Erythroblast (primary cell): ENCODE measurements around the gene POLDIP2.

Experiments used
- DNase-seq, 2 experiments: peaks; one replicate each; lab custom pipeline; 2025; lab: John Stamatoyannopoulos, UW
- GATA1 ChIP-seq: IDR thresholded peaks from 2 replicates; pipeline ENCODE4 v1.6.1; 2011; ENCODE audit warnings: low read depth, mild to moderate bottlenecking, control low read depth, low read length, moderate library complexity
- POLR2A ChIP-seq: IDR thresholded peaks from 2 replicates; pipeline ENCODE4 v1.6.1; 2011; ENCODE audit warnings: mild to moderate bottlenecking, low read length

Gene POLDIP2

GRCh38 chr17:28357061-28357900 lies at the start of gene POLDIP2:
POLDIP2 (minus strand) TSS chr17:28357527; CDS start chr17:28357448, 79 bp downstream.
- peak; percentile 97 to 98 for DNase-seq
- peak; percentile 96 for TF ChIP-seq POLR2A
- TF ChIP-seq GATA1, result no peak

DNA sequence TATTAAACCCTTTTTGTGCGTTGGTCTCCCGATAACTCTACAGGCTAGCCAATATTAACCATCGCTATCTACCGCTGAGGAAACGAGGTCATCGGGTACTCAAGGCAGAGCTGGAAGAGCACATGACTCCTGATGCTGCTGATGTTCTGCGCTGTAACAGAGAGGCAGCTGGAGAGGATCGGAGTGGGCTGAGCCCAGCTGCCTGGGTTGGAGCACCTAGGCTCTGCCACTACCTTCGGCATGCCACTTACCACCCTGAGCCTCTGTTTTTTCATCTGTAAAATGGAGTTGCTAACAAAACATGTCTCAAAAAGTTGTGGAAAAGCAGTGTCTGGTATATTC lies 49.1 kb upstream of the POLDIP2 start:
- peak in 1 of 2 experiments; percentile 30 for DNase-seq
- no peak for TF ChIP-seq GATA1

DNA sequence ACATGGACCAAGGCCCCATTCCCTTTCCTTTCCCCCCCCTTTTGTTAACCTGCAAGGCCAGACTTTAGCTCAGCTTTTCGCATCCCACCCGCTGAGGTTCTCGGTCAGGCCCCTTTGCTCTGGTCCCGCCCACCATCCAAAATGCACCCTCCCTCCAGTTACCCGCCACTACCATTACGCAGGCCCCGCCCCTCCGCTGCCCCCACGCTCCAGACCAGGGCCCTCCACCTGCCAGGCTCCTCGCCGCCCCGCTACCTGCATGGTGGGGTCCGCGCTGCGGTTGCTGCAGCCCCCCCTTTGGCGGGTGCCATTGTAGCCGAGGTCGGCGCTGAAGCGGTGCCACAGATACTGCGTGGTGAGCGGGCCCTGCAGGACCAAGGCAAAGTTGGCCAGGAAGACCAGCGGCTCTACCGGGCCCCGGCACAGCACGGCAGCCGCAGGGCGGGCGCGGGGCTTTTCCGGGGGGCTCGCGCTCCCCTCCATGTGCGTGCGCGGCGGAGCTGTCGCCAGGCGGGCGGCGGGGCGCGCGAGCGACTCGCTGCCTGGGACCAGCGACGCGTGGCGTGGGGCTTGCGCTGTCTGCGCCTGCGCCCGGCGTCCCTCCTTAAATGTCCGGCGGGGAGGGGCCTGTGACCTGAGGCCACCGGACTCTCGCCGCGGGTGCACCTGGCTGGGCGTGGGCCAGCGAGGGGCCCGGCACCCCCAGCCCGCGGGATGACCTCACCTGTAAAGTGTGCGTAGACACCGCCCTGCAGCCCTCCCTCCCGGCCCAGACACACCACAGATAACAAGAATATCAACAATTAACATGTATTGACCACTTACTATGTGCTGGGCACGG lies 48.5 kb upstream of the POLDIP2 start, which contains the start of gene SLC46A1:
Gene SLC46A1, minus strand, starts transcription at position 581 of the 841 bp plus-strand sequence. Its CDS starts 98 bp downstream, at position 483.
- TF ChIP-seq POLR2A (no peak), GATA1 (no peak)
- DNase-seq, result peak; percentile 36 to 46

GRCh38 chr17:28404812-28405570 lies 47.7 kb upstream of the POLDIP2 start:
- TF ChIP-seq GATA1 (no peak), POLR2A (no peak)
- no peak for DNase-seq

- DNase-seq, result no peak
- TF ChIP-seq POLR2A, result no peak
- TF ChIP-seq GATA1, result no peak
Observed at GRCh38 chr17:28404461-28404811, 47.1 kb upstream of the POLDIP2 start.

DNA sequence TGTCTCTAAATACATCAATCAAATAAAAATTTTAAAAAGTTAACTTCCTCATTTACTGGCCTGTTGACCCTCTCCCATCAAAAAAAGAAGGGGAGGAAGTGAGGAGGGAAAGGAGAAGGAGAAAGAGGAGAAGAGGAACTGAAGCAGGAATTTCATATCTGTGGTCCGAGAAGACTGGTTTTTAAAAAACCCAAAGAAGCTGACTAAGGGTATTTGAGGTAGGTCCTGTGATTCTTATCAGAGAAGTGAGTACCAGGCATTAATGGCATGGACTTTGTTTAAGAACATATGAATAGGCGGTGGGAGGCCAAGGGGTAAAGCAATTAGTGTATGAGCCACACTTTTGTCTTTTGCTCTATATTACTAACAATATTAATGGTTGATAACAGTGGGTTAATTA lies 46.7 kb upstream of the POLDIP2 start:
- DNase-seq, result no peak
- no peak for TF ChIP-seq POLR2A

GRCh38 chr17:28402844-28403243 lies 45.5 kb upstream of the POLDIP2 start:
- no peak for TF ChIP-seq GATA1
- TF ChIP-seq POLR2A, result no peak
- no peak for DNase-seq

- no peak for TF ChIP-seq POLR2A
- TF ChIP-seq GATA1, result no peak
Observed at GRCh38 chr17:28402224-28402630, 44.9 kb upstream of the POLDIP2 start.

DNA sequence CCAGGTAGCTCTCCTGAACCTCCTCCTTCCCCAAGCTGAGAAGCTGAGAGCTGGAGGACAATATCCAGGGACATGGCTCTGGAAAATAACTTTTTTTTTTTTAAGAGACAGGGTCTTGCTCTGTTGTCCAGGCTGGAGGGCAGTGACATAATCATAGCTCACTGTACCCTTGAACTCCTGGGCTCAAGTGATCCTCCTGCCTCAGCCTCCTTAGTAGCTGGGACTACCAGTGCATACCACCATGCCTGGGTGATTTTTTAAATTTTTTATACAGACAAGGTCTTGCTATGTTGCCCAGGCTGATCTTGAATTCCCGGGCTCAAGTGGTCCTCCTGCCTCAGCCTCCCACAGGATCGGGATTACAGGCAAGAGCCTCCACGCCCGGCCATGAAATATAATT lies 42.5 kb upstream of the POLDIP2 start:
- DNase-seq, result no peak
- TF ChIP-seq POLR2A (no peak), GATA1 (no peak)

More at GRCh38 chr17:28402224-28402630, 44.9 kb upstream of the POLDIP2 start:
- DNase-seq, result no peak

DNA sequence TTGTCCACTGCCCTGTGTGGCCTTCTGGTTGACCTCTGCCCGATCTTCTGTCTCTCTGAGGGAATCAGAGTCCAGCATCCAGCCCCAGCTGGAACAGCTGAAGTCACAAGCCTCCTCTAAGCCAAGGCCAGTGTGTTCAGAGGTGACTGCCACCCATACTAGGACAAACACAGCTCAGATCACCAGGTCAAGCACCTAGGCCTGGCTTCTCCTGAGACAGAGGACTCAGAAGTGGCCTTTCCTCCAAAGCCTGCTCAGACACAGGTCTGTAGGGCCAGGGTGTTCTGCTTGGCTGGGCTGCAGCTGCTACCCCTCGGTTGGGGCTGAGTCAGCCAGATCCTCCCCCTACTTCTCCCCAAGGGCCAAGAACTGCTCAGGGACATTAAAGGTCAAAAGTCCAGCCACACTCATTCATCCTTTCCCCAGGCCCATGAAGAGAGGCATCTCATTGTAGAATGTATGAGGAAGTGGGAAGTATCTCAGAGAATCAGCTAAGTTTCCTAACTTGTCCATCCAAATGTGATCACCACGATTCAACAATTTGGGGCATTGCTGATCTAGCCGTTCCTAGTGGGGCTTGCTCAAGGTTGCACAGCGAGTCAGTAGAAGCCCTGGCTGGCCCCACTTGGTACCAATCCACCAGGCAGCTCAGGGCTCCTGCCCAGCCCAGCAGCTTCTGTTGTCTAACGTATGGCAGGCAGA lies 41.1 kb upstream of the POLDIP2 start:
- no peak for DNase-seq
- TF ChIP-seq POLR2A (no peak), GATA1 (no peak)

- no peak for TF ChIP-seq GATA1
- TF ChIP-seq POLR2A, result no peak
- DNase-seq, result no peak
Observed at GRCh38 chr17:28397687-28398279, 40.5 kb upstream of the POLDIP2 start.

DNA sequence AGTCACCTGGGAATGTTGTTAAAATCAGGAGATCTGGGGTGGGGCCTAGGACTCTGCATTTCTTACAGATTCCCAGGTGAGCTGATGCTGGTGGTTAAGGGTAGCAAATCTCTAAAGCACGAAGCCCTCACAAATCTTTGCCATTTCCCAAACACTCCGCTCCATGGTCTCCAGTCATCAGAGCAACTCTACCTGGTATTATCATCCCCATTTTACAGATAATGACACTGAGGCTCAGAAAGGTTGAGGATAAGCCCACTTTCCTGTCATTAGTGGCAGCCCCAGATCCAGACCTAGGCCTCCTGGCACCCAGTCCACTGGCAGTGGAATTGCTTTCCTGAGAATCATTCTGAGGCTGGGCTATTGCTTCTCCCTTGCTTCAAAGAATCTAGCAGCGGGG lies 39.9 kb upstream of the POLDIP2 start:
- TF ChIP-seq GATA1, result no peak
- TF ChIP-seq POLR2A, result no peak
- no peak for DNase-seq
